Measurements from ENCODE around the gene CD99L2.

The CD99L2 gene

GRCh38 chrX:150898343-150899190 is at the start of gene CD99L2:
CD99L2 (minus strand) TSS chrX:150898668; CDS start chrX:150898588, 80 bp downstream.
- DNase-seq (ENCODE audit: low read depth) = peak; percentile 82

GRCh38 chrX:150944233-150944632 is 45.8 kb upstream of the CD99L2 start:
- DNase-seq (ENCODE audit: low read depth) = no peak

- DNase-seq (ENCODE audit: low read depth) = no peak
Observed at GRCh38 chrX:150942942-150943594, 44.6 kb upstream of the CD99L2 start.

GRCh38 chrX:150941580-150941979 is 43.1 kb upstream of the CD99L2 start:
- DNase-seq (ENCODE audit: low read depth) = no peak

GRCh38 chrX:150940844-150941495 is 42.5 kb upstream of the CD99L2 start:
- DNase-seq (ENCODE audit: low read depth) = no peak

GRCh38 chrX:150936556-150936955 is 38.1 kb upstream of the CD99L2 start:
- no peak for DNase-seq (ENCODE audit: low read depth)

GRCh38 chrX:150935467-150935866 is 37.0 kb upstream of the CD99L2 start:
- DNase-seq (ENCODE audit: low read depth) = no peak

DNA sequence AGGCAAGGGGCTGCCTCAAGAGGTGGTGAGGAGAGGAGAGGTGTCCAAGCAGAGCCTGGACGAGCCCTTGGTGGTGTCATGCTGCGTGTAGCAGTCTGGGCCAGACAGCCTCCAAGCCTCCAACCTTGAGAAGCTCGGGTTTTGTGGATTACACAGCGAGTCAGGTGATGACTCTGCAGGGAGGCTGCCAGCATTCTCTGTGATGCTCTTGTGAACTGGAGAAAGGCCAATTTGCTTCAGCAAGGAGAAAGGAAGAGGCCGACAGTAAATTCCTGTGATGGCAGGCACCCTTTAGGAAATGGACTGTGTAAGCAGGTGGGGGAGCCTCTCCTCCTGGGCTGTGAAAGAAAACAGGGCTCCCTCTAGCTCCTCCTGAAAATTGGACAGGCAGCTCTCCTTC is 36.0 kb upstream of the CD99L2 start:
- DNase-seq (ENCODE audit: low read depth) = no peak

DNA sequence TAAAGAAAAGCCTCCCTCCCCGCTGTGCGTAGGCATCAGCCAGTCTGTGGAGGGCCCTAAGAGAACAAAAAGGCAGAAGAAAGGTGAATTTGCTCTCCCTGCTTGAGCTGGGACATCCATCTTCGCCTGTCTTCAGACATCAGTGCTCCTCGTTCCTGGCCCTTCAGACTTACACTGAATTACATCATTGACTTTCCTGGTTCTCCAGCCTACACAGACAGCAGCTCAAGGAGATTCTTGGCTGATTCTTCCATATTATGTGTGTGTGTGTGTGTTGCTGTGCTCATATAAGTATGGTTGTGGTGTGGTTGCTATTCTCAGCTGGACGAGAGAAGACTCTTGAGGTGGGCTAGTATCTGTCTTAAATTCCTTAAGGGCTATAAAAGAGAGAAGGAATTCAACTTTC is 35.5 kb upstream of the CD99L2 start:
- DNase-seq (ENCODE audit: low read depth) = no peak

DNA sequence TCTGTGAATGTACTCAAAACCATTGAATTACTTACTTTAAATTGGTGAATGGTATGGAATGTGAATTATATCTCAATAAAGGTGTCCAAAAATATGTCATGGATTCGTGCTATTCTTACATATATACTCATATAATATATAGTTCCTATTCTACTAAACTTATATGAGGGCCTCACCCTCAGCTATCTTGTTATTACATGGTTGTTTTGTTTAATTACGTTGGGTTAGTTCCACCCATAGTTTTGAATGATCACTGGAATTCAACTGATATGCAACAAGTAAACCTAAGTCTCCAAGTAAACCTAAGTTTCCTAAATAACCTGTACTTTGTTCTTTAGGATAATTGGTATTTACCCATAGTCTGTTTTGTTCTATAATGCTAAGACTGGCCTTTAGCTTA is 30.6 kb upstream of the CD99L2 start:
- DNase-seq (ENCODE audit: low read depth) = no peak

DNA sequence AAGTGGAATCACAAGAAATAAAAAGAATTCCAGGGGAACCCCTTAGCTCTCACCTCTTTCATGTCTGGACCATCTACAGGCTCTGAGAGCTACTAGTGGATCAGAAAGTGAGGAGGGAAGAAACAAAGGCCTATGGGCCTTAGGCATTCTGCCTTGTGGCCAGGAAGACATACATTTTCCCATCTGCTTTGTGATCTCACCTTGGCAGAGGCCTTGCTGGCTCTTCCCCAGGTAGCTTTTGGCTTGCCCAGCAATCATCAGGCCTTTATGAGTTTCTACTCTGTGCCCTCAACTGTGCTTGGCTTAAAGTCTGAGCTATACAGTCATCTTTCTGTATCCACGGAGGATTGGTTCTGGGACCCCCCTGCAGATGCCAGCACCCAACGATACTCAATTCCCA is 28.3 kb upstream of the CD99L2 start:
- no peak for DNase-seq (ENCODE audit: low read depth)

DNA sequence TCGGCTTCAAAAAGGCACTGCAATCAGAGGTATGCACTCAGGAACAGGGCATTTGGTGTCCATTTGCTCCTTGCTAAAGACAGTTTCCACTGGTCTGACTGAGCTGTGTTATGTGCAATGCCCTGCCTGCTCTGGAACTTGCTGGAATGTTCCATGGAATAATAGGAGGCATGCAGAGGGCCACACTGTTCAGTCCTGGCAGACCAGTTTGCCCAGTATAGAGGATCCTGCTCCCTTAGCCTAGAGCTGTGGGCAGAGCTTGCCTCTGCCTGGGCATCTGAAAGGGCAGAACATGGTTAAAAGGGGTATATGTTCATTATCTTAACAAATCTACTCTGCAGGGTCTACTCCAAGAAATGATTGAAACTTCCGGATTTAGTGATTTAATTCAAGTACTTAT is 27.8 kb upstream of the CD99L2 start:
- DNase-seq (ENCODE audit: low read depth) = no peak

GRCh38 chrX:150919401-150919800 is 20.9 kb upstream of the CD99L2 start:
- DNase-seq (ENCODE audit: low read depth) = no peak

DNA sequence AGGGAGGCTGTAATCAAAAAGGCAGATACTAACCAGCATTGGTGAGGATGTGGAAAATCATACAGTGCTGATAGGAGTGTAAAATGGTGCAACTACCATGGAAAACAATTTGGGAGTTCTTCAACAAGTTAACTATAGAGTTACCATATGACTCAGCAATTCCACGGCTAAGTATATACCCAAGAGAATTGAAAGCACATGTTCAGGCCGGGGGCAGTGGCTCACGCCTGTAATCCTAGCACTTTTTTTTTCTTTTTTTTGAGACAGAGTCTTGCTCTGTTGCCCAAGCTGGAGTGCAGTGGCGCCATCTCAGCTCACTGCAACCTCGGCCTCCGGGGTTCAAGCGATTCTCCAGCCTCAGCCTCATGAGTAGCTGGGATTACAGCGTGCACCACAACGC is 15.0 kb upstream of the CD99L2 start:
- DNase-seq (ENCODE audit: low read depth) = no peak

DNA sequence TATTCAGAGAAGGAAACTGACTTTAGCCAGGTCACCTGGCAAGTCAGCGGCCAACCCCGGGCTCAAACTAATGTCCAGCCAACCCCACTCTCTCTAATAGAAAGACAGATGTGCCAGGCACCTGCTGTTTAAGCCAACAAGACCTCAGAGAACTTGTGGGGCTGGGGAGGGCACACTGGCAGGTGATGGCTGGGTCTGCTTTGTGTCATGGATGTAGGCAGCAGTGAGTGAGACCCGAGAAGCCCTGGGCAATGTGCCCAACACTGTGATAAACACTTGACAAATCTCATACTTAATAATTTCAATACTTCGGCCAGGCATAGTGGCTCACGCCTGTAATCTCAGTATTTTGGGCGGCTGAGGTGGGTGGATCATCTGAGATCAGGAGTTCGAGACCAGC is 9.0 kb upstream of the CD99L2 start:
- no peak for DNase-seq (ENCODE audit: low read depth)

DNA sequence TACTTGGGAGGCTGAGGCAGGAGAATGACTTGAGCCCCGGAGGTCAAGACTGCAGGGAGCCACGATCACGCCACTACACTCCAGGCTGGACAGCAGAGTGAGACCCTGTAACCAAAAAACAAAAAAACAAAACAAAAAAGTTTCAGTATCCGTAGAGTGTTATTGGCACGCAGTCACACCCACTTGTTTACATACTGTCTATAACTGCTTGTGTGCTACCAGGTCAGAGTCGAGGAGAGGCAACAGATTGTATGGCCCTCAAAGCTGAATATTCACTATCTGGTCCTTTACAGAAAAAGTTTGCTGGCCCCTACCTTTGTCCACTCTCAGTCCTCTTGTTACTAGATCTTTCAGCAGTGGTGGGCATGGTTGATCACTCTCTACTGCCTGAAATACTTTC is 8.2 kb upstream of the CD99L2 start:
- no peak for DNase-seq (ENCODE audit: low read depth)

- no peak for DNase-seq (ENCODE audit: low read depth)
Observed at GRCh38 chrX:150905293-150905692, 6.8 kb upstream of the CD99L2 start.

GRCh38 chrX:150903110-150903508 is 4.6 kb upstream of the CD99L2 start:
- DNase-seq (ENCODE audit: low read depth) = no peak

DNA sequence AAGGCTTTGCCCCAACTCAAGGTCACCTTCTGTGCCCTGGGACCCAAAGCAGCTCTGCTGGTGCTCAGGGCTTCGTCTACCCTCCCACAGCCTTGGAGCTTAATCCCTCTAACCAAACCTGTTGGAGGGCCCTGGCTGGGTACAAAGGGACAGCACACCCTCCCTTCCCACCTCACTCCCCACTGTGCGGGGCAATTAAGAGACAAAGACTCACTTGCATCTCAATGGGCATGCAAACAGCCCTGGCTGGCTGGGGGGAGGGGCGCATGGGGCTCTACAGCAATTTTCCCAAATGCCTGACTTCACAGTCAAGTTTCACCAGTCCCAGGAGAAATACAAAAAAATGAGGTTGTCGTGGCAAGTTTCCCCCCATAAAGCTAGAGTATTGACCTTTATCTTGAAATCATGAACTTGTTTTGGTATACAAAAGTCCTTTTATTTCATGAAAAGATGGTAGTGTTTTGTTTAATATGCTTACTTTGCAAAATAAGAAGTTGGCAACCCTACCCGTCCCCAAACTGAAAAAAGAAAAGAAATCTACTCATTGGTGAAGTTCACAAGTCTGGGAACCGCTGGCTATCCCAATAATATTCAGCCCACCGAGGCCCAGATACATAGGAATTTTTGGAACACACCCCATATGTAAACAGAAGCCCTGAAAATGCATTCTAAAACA is 4.1 kb upstream of the CD99L2 start:
- DNase-seq (ENCODE audit: low read depth) = no peak

DNA sequence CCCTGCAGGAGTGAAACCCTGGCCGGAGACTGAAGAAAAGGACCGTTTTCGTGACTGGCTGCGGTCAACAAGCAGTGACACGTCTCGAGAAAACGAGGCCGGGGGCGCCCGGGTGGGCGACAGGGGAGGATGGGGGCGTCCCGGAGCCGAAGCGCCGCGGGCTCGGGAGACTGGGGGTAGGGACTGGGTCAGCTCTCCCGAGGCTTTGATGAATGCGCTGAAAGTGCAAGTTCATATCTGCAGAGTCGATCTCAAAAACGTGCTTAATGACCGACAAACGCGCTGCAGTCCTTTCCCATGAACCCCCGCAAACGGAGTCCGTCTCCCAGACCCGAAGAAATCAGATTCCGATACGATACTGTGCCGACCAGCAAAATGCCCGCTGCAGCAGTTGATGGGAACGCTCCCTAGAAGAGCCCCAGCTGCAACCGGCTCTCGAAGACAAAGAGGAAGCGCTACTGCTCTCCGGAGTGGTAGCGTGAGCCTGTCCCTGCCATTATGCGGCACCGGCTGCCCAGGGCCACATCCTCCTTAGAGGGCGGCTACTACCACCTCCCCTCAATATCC is 806 bp upstream of the CD99L2 start:
- DNase-seq (ENCODE audit: low read depth) = no peak

- no peak for DNase-seq (ENCODE audit: low read depth)
Observed at GRCh38 chrX:150897421-150898320, 797 bp downstream of the CD99L2 start.
